Measurements from ENCODE around the gene ZNF560.

Gene ZNF560

DNA sequence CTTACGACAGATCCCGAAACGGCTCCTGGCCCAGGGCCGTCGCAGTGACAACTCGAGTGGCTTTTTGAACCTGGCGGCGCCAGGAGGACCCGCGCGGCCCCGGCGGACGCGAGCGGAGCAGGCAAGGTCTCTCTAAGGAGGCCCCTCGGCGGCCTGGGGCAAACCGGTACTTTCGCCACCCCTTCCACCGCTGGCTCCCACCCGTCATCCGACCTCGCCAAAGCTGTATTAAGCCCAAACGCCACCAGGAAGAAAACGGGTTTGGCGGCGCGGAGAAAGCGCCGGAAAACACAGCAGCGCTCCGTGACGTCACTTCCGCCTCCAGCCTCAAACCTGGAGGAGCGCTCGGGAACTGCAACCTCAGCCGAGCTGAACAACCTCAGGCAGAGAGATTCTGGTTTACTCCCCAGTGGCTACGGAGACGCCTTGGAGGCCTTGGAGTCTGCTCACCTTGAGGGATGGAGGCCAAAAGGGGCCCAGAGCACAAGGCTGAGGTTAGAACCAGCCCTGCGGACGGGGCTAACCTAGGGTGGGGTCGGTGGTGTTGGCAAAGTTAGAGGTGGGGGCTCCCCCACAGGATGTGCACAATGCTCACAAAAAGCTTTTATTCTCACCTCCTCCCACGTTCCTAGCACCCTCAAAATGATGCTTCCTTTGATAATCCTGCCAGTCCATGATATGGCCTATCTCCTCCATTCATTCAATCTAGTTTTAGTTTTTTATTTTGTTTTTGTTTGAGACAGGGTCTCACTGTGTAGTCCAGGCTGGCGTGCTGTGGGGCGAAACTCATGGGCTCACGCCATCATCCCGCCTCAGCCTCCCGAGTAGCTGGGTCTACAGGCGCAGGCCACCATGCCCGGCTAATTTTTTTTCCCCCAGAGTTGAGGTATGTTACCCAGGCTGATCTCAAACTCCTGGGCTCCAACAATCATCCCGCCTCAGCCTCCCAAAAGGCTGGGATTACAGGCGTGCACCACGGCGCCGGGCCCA is 62.8 kb downstream of the ZNF560 start, which contains the start of gene ZNF266:
Gene ZNF266, minus strand, starts transcription at position 295 of the 990 bp plus-strand sequence. CDS start 15,484 bp downstream, outside the sequence.
- DNase-seq (ENCODE audit: low read depth in 2 of 2), result peak; percentile 72 to 75

DNA sequence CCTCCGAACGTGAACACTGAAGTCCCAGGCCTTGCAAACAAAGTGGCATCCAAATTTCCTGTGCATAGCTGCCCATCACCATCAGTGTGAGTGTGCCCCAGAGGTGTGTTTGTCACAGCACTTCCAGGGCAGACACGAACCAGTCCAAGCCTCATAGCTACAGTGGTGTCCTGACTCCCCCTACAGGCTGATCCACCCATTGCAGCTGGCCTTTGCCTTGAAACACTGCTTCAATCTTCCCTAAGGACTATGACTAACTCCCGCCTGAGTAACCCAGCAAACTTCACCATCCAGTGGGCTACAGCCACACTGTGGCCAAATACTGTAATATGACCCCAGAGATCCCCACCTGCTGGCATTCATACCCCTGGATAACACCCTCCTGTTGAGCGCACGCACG is 66.9 kb downstream of the ZNF560 start:
- no peak for DNase-seq (ENCODE audit: low read depth in 2 of 2)

DNA sequence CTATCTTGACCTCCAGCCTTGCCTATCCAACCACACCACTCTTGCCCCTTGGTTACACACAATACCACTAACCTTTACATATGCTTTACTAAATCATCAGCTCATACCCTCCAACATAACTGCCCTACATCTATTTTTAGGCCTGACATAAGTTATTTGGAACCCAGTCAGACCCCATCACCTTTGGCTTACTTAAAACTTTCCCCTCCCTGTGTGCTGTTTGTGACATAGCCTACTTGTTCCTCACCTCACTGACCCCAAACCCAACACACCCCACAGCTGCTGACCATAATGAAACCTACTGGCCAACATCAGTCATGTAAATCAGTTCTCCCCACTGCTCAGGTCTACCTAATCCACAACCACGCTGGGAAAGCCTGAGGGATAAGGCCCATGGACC is 68.0 kb downstream of the ZNF560 start:
- no peak for DNase-seq (ENCODE audit: low read depth in 2 of 2)

DNA sequence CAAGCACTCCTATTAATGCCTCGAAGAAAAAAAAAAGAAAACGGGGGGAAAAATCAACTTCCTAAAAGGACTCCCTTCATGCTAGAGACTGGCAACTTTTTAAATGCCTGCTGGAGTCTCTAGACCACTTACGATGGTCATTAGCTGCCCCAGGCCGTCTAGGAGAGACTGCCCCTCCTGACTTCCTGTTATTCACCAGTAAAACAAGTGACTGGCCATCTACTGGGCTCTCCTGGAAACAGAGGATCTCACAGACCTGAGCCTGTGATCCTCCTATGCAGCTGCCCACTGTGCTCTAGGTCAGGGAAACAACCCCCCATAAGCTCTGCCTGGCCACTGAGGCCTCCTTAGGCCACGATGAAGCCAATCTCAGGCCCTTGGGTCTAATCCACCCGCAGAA is 70.5 kb downstream of the ZNF560 start:
- DNase-seq (ENCODE audit: low read depth in 2 of 2), result no peak

All from fibroblast of skin of left biceps (primary cell).